SJSA1 (cell line): Measurements from ENCODE around the gene SERPINE2. TPM values are rescaled to one million over a fixed set of nuclear protein-coding genes. Genes with fewer than 3 reads are reported as not detected.

ENCODE experiments used
- DNase-seq, 2 experiments: peaks; one replicate each; pipeline ENCODE4 v3.0.0-alpha.2; 2015 to 2020; ENCODE audit warnings: low spot score in 2 of 2, low read depth in 1 of 2
- H3K27ac ChIP-seq: fragments of 250-450 bp; sonication (Bioruptor Pico); 2 replicates; pipeline ENCODE4 v1.5.1; 2020; ENCODE audit warnings: mild to moderate bottlenecking, moderate library complexity
- H3K27me3 ChIP-seq: fragments of 250-450 bp; sonication (Bioruptor Pico); replicated peaks from 2 replicates; pipeline ENCODE4 v1.5.1; 2020; ENCODE audit warnings: mild to moderate bottlenecking, moderate library complexity
- H3K36me3 ChIP-seq: fragments of 250-450 bp; sonication (Bioruptor Pico); 2 replicates; pipeline ENCODE4 v1.5.1; 2020; ENCODE audit warnings: mild to moderate bottlenecking
- H3K4me1 ChIP-seq: fragments of 250-450 bp; sonication (Bioruptor Pico); replicated peaks from 2 replicates; pipeline ENCODE4 v1.6.1; 2021; ENCODE audit warnings: mild to moderate bottlenecking
- H3K4me3 ChIP-seq: fragments of 250-450 bp; sonication (Bioruptor Pico); 2 replicates; pipeline ENCODE4 v1.5.1; 2020; ENCODE audit warnings: mild to moderate bottlenecking
- H3K9me3 ChIP-seq: fragments of 250-450 bp; sonication (Bioruptor Pico); replicated peaks from 2 replicates; pipeline ENCODE4 v1.5.1; 2020; ENCODE audit warnings: mild to moderate bottlenecking
- total RNA-seq: library from RNA; depleted of rRNA; stranded (reverse); fragments of >200 nt; shearing (Covaris generic); gene quantifications from 2 replicates; pipeline ENCODE4 v1.2.3, GENCODE V29; 2014

The SERPINE2 gene
- total RNA-seq, 1 experiment from 2014 or later, result 45.5 TPM

GRCh38 chr2:224062481-224063297 lies 23.6 kb upstream of the SERPINE2 start:
- Histone ChIP-seq H3K9me3 (no peaks in the 10 kb centered on the region), H3K27me3 (no peaks in the 10 kb centered on the region), H3K27ac (no peak overlapping the region), H3K4me3 (no peak overlapping the region), H3K36me3 (no peaks in the 10 kb centered on the region), H3K4me1 (no peaks in the 10 kb centered on the region)
- no peak for DNase-seq

GRCh38 chr2:224060783-224061482 lies 21.8 kb upstream of the SERPINE2 start:
- Histone ChIP-seq H3K36me3 (no peaks in the 10 kb centered on the region), H3K27ac (no peak overlapping the region), H3K4me1 (no peaks in the 10 kb centered on the region), H3K27me3 (no peaks in the 10 kb centered on the region), H3K4me3 (no peak overlapping the region), H3K9me3 (no peaks in the 10 kb centered on the region)
- DNase-seq, result no peak

- Histone ChIP-seq H3K9me3 (no peaks in the 10 kb centered on the region), H3K36me3 (no peaks in the 10 kb centered on the region), H3K27me3 (no peaks in the 10 kb centered on the region), H3K4me3 (no peak overlapping the region), H3K4me1 (no peaks in the 10 kb centered on the region), H3K27ac (no peak overlapping the region)
- DNase-seq, result no peak
These were observed 20.1 kb upstream of the SERPINE2 start for GRCh38 chr2:224059178-224059577.

- H3K9me3 ChIP-seq, result no peaks in the 10 kb centered on the region
- H3K27ac ChIP-seq, result no peak overlapping the region
- no peaks in the 10 kb centered on the region for H3K36me3 ChIP-seq
- no peak overlapping the region for H3K4me3 ChIP-seq
- no peaks in the 10 kb centered on the region for H3K4me1 ChIP-seq
- no peaks in the 10 kb centered on the region for H3K27me3 ChIP-seq
- no peak for DNase-seq
These were observed 19.1 kb upstream of the SERPINE2 start for GRCh38 chr2:224058048-224058775.

- DNase-seq, result no peak
- Histone ChIP-seq H3K36me3 (no peaks in the 10 kb centered on the region), H3K27ac (no peak overlapping the region), H3K4me3 (no peak overlapping the region), H3K9me3 (no peaks in the 10 kb centered on the region), H3K27me3 (no peaks in the 10 kb centered on the region), H3K4me1 (no peaks in the 10 kb centered on the region)
These were observed 17.8 kb upstream of the SERPINE2 start for GRCh38 chr2:224056889-224057288.

GRCh38 chr2:224055101-224055500 lies 16.0 kb upstream of the SERPINE2 start:
- Histone ChIP-seq H3K4me1 (no peaks in the 10 kb centered on the region), H3K27ac (no peak overlapping the region), H3K36me3 (no peaks in the 10 kb centered on the region), H3K27me3 (0 out of 2 replicates have a peak, but pooled peaks cover 3% of the 10 kb centered on the region), H3K9me3 (no peaks in the 10 kb centered on the region), H3K4me3 (no peak overlapping the region)
- DNase-seq, result no peak

- Histone ChIP-seq H3K4me3 (no peak overlapping the region), H3K4me1 (peaks cover 5% of the 10 kb centered on the region; the same call in 1 of the 2 replicates), H3K9me3 (no peaks in the 10 kb centered on the region), H3K27ac (no peak overlapping the region), H3K36me3 (no peaks in the 10 kb centered on the region; the same call in 1 of the 2 replicates), H3K27me3 (peaks cover 3% of the 10 kb centered on the region; the same call in 1 of the 2 replicates)
- DNase-seq, result peak in 1 of 2 experiments; percentile 15
These were observed 7.7 kb upstream of the SERPINE2 start for GRCh38 chr2:224046752-224047151.

- DNase-seq, result no peak
- Histone ChIP-seq H3K27ac (no peak overlapping the region), H3K36me3 (peaks cover 6% of the 10 kb centered on the region), H3K4me3 (no peak overlapping the region), H3K27me3 (no peaks in the 10 kb centered on the region), H3K4me1 (peaks cover 18% of the 10 kb centered on the region), H3K9me3 (peaks cover 3% of the 10 kb centered on the region; the same call in 1 of the 2 replicates)
These were observed 3.2 kb upstream of the SERPINE2 start for GRCh38 chr2:224042191-224042696.

- Histone ChIP-seq H3K27me3 (no peaks in the 10 kb centered on the region), H3K4me1 (peaks cover 18% of the 10 kb centered on the region)
These were observed 2.5 kb upstream of the SERPINE2 start for GRCh38 chr2:224041554-224041953.

GRCh38 chr2:224040753-224041152 lies 1.7 kb upstream of the SERPINE2 start:
- Histone ChIP-seq H3K36me3 (peaks cover 6% of the 10 kb centered on the region), H3K4me1 (peaks cover 16% of the 10 kb centered on the region), H3K9me3 (peaks cover 3% of the 10 kb centered on the region; the same call in 1 of the 2 replicates), H3K27ac (no peak overlapping the region), H3K4me3 (no peak overlapping the region), H3K27me3 (no peaks in the 10 kb centered on the region)
- DNase-seq, result no peak

More at GRCh38 chr2:224041554-224041953, 2.5 kb upstream of the SERPINE2 start:
- Histone ChIP-seq H3K36me3 (peaks cover 6% of the 10 kb centered on the region), H3K4me3 (no peak overlapping the region), H3K9me3 (peaks cover 3% of the 10 kb centered on the region; the same call in 1 of the 2 replicates), H3K27ac (no peak overlapping the region)
- DNase-seq, result no peak

GRCh38 chr2:224039770-224040440 lies 819 bp upstream of the SERPINE2 start:
- Histone ChIP-seq H3K27me3 (no peaks in the 10 kb centered on the region), H3K27ac (no peak overlapping the region), H3K4me1 (peaks cover 16% of the 10 kb centered on the region), H3K9me3 (peaks cover 3% of the 10 kb centered on the region; the same call in 1 of the 2 replicates), H3K4me3 (peak overlapping the region; percentile 99), H3K36me3 (peaks cover 6% of the 10 kb centered on the region)
- no peak for DNase-seq

GRCh38 chr2:224038830-224039079 lies 331 bp downstream of the SERPINE2 start:
- Histone ChIP-seq H3K9me3 (peaks cover 3% of the 10 kb centered on the region; the same call in 1 of the 2 replicates), H3K36me3 (peaks cover 6% of the 10 kb centered on the region), H3K4me1 (peaks cover 16% of the 10 kb centered on the region), H3K27me3 (no peaks in the 10 kb centered on the region), H3K27ac (peak overlapping the region; percentile 48), H3K4me3 (peak overlapping the region; percentile 99)
- no peak for DNase-seq
